ENCODE results near the gene IP6K1. TPM values are rescaled to one million over a fixed set of nuclear protein-coding genes. Genes with fewer than 3 reads are reported as not detected.
"Not testable (repeated sequence)": the region's sequence is repeated elsewhere in the genome, so short reads cannot be mapped to it uniquely, and the experiment has no call there.

The IP6K1 gene
- total RNA-seq, 6 experiments from 2014 or later = 12.6 to 19.6 (median 16.2) TPM

DNA sequence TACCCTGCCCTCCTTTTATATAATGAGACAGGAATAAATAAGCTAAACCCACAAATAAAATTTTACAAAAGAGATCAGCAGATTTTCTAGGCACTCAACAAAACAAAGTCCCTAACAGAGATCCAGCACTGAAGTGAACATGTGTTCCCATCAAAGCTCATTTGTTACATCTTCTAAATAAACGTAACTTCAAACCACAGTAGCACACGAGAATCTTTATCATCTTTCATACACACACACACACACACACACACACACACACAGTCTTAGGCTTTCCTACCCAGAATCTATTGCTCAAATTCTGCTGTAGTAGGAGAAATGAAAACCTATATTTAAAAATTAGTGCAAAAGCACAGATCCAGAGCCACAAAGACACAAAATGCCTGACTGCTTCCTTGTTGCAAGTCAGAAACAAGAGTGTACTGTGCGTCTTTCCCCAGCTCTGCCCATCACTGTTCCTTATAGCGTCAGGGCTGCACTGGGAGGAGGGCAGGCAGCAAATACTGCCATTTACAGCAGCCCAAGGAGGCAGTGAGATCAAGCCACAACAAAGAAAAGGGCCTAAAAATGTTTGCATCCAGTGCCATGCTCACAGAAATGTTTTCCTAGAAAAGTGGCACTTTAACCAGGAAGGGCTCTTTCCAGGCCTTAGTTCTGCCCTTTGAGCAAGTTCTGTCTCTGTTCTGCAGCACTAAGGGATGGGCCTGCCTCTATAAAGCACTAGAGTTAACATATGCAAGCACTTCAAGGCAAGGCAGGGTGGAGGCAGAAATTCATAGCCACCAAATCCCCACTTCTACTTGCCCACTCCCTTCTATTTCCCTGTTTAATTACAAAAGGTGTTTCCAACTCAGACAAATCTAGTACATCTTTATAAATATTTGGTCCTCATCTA is 6.0 kb downstream of the IP6K1 start:
- Histone ChIP-seq H3K27me3 (no peaks in the 10 kb centered on the region), H3K4me3 (no peak overlapping the region), H3K4me1 (peaks cover 0 to 20% (median 8%) of the 10 kb centered on the region in 4 donors), H3K36me3 (peaks cover 0 to 5% (median 2%) of the 10 kb centered on the region in 4 donors), H3K9me3 (no peaks in the 10 kb centered on the region), H3K27ac (no peak overlapping the region)
- no peak for ATAC-seq
- no peak for DNase-seq
- TF ChIP-seq POLR2A (IDR thresholded peaks at IDR 0.05) = no peak
- TF ChIP-seq, protein P1, sequence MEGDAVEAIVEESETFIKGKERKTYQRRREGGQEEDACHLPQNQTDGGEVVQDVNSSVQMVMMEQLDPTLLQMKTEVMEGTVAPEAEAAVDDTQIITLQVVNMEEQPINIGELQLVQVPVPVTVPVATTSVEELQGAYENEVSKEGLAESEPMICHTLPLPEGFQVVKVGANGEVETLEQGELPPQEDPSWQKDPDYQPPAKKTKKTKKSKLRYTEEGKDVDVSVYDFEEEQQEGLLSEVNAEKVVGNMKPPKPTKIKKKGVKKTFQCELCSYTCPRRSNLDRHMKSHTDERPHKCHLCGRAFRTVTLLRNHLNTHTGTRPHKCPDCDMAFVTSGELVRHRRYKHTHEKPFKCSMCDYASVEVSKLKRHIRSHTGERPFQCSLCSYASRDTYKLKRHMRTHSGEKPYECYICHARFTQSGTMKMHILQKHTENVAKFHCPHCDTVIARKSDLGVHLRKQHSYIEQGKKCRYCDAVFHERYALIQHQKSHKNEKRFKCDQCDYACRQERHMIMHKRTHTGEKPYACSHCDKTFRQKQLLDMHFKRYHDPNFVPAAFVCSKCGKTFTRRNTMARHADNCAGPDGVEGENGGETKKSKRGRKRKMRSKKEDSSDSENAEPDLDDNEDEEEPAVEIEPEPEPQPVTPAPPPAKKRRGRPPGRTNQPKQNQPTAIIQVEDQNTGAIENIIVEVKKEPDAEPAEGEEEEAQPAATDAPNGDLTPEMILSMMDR (IDR thresholded peaks at IDR 0.05) = no peak
- 81% methylated on average over 2 of the region's 4 CpGs for WGBS (ENCODE audit: insufficient coverage, low coverage, low lambda C conversion rate, missing lambda C conversion rate)
- intact Hi-C loops (cut with DNase I) = no loop called here

- intact Hi-C loops (cut with DNase I) = no loop called here
- no peaks in the 10 kb centered on the region for H3K27me3 ChIP-seq
- WGBS (ENCODE audit: insufficient coverage, low coverage, low lambda C conversion rate, missing lambda C conversion rate) = 83% methylated on average over 4 of the region's 5 CpGs
- TF ChIP-seq, protein P1 (IDR thresholded peaks at IDR 0.05) = no peak
- no peak for TF ChIP-seq POLR2A (IDR thresholded peaks at IDR 0.05)
- H3K36me3 ChIP-seq = peaks cover 0 to 5% (median 2%) of the 10 kb centered on the region in 4 donors
- no peak overlapping the region for H3K4me3 ChIP-seq
- no peaks in the 10 kb centered on the region for H3K9me3 ChIP-seq
- ATAC-seq (no peak), DNase-seq (no peak)
- peaks cover 0 to 13% (median 4%) of the 10 kb centered on the region in 4 donors for H3K4me1 ChIP-seq
- no peak overlapping the region for H3K27ac ChIP-seq
Observed at GRCh38 chr3:49779358-49780079, 6.8 kb downstream of the IP6K1 start.

GRCh38 chr3:49776101-49776500 is 10.2 kb downstream of the IP6K1 start:
- H3K4me3 ChIP-seq; H3K4me1 ChIP-seq; H3K27me3 ChIP-seq; H3K9me3 ChIP-seq; intact Hi-C loops (cut with DNase I); DNase-seq; H3K36me3 ChIP-seq; H3K27ac ChIP-seq; ATAC-seq: not testable (repeated sequence)
- WGBS (ENCODE audit: insufficient coverage, low coverage, low lambda C conversion rate, missing lambda C conversion rate) = 88% methylated on average over 6 of the region's 8 CpGs

DNA sequence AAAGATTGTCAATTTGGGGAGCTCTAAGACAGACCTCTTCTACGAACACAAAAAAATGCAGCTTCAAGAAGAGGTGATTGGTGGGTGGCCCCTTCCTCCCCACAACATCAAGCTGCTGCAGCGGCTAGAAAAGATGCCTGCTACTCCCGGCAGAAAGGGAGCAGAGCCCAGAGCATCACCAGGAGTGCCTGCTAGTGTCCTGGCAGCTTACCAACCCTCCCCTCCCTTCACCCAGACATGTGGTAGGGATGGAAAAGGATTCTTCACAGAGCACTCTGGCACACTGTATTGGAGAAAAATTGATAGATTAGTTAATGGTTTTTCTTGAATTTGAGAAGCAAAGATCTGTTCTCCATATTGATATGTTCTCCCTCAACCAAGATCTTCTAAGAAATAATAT is 10.8 kb downstream of the IP6K1 start:
- Histone ChIP-seq H3K27ac (no peak overlapping the region), H3K4me3 (no peak overlapping the region), H3K4me1 (peaks cover 0 to 2% (median 0%) of the 10 kb centered on the region in 4 donors), H3K36me3 (no peaks in the 10 kb centered on the region), H3K9me3 (no peaks in the 10 kb centered on the region), H3K27me3 (no peaks in the 10 kb centered on the region)
- TF ChIP-seq POLR2A (IDR thresholded peaks at IDR 0.05) = no peak
- TF ChIP-seq, protein P1 (IDR thresholded peaks at IDR 0.05) = no peak
- DNase-seq (no peak), ATAC-seq (no peak)
- WGBS (ENCODE audit: insufficient coverage, low coverage, low lambda C conversion rate, missing lambda C conversion rate) = 40% methylated on average over 1 of the region's 3 CpGs
- intact Hi-C loops (cut with DNase I) = no loop called here

- ATAC-seq = no peak
- H3K36me3 ChIP-seq = no peaks in the 10 kb centered on the region
- H3K27me3 ChIP-seq = no peaks in the 10 kb centered on the region
- no peak overlapping the region for H3K4me3 ChIP-seq
- 100% methylated on average over 2 of the region's 2 CpGs for WGBS (ENCODE audit: insufficient coverage, low coverage, low lambda C conversion rate, missing lambda C conversion rate)
- H3K4me1 ChIP-seq = peaks cover 0 to 4% (median 0%) of the 10 kb centered on the region in 4 donors
- no peak overlapping the region for H3K27ac ChIP-seq
- TF ChIP-seq, protein P1 (IDR thresholded peaks at IDR 0.05) = no peak
- no peak for TF ChIP-seq POLR2A (IDR thresholded peaks at IDR 0.05)
- no peaks in the 10 kb centered on the region for H3K9me3 ChIP-seq
- DNase-seq = no peak
- intact Hi-C loops (cut with DNase I) = no loop called here
Observed at GRCh38 chr3:49772703-49773102, 13.6 kb downstream of the IP6K1 start.
